Stimulated activated CD8-positive, alpha-beta memory T cell treated with anti-CD3 and anti-CD28 coated beads, Interleukin-15, amount 100 ng/mL, for 48 hours (primary cell): ENCODE data around the gene ZNF511.

ENCODE experiments used
- DNase-seq, 2 donors: peaks; one replicate each; pipeline ENCODE4 v3.0.0-alpha.2; 2020; ENCODE audit warnings: low read depth in 2 of 2

The ZNF511 gene

GRCh38 chr10:133353988-133354605 lies 45.4 kb downstream of the ZNF511 start:
- DNase-seq: no peak

- DNase-seq: no peak
These were observed 46.0 kb downstream of the ZNF511 start for GRCh38 chr10:133354672-133355240.

- DNase-seq: no peak
These were observed 46.6 kb downstream of the ZNF511 start for GRCh38 chr10:133355266-133355665.

- no peak for DNase-seq
These were observed 47.3 kb downstream of the ZNF511 start for GRCh38 chr10:133355991-133356390.

GRCh38 chr10:133356549-133357284 lies 48.0 kb downstream of the ZNF511 start:
- DNase-seq: no peak

DNA sequence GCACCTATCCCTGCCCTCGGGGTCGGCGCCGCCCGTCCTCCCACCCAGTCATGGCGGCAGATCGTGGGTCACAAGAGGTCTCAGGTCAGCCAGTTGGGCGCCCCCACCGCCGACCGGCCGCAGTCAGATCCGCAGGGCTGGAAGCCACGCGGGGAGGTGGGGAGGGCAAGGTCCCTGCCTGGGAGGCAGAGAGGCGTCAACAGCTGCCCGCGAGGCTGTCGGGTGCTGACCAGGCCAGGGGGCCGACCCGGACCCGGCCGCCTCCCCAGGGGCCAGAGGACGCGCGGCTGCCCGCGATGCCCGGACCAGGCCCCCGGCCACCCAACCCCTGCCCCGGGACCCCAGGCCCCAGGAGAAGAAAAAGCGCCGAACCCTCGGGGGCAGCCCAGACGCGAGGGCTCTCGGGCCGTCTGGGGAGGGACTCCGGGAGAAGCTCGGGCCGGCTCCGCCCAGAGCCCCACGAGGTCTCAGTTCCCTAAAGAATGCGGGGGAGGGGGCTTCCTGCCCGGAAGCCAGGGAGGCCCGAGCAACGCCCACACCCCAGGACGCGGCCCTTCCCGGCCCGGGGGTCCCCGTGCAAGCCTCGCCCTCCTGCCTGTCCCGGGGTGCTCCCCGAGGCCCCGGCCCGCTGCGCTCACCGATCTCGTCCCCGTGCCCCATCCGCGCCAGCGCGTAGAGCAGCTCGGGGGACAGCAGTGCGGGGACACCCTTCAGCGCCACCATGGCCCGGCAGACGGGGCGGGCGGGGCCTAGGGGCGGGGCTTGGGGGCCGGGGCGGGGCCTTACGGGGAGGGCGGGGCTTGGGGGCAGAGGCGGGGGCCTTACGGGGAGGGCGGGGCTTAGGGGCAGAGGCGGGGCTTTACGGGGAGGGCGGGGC lies 48.8 kb downstream of the ZNF511 start, which contains the start of gene FUOM:
Gene FUOM (minus strand): TSS at position 735 of the 877 bp plus-strand sequence. CDS start 12 bp downstream, at position 723.
- peak; percentile 65 to 70 for DNase-seq

GRCh38 chr10:133358162-133358924 lies 49.6 kb downstream of the ZNF511 start:
- no peak for DNase-seq

DNA sequence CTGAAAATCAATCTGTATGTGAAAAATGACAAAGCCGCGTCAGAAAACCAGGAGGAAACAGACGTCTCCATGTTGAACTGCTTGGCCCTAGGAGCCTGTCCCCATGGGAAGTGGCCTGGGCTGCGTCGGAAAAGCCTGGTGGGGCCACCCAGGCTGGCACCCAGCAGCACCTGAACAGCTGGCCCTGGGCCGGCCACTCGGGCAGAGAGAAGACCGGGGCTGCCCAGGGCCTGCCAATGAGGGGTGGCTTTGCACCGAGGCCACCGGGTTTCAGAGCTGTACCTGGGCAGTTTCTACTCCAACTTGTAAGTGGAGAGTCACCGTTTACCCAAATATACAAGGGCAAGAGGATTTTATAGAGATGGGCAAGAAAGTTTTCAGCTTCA lies 50.2 kb downstream of the ZNF511 start:
- no peak for DNase-seq

- no peak for DNase-seq
These were observed 50.8 kb downstream of the ZNF511 start for GRCh38 chr10:133359554-133359971.

DNA sequence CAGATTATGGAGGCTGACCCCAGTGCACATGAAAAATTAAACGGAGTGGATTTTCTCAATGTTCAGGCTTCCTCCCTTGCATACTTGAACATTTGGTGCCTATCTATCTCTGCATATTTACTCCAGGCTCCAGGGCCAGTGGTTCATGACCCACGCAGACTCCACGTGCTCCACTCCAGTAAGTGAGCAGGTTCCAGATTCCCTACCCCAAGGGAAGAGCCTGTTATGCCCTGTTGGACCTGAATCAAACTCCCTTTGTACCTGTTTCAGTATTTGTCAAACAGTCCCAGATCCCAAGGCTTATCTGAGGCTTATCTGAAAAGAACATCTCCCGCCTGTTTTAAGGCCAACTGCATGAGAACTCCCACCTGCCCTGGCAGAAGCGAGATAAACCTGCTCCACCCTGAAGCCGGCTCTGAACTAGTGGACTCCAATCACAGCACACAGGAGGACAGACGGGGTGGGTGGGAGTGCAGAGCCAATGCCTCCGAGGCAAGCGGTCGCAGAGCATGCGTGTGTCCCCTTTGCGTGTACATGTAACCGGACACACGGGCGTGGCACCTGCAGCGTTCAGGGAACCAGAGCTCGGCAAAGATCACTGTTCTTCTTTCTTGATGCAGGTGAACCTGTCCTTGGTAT lies 51.4 kb downstream of the ZNF511 start:
- no peak for DNase-seq

- DNase-seq: no peak
These were observed 52.5 kb downstream of the ZNF511 start for GRCh38 chr10:133361227-133361626.

DNA sequence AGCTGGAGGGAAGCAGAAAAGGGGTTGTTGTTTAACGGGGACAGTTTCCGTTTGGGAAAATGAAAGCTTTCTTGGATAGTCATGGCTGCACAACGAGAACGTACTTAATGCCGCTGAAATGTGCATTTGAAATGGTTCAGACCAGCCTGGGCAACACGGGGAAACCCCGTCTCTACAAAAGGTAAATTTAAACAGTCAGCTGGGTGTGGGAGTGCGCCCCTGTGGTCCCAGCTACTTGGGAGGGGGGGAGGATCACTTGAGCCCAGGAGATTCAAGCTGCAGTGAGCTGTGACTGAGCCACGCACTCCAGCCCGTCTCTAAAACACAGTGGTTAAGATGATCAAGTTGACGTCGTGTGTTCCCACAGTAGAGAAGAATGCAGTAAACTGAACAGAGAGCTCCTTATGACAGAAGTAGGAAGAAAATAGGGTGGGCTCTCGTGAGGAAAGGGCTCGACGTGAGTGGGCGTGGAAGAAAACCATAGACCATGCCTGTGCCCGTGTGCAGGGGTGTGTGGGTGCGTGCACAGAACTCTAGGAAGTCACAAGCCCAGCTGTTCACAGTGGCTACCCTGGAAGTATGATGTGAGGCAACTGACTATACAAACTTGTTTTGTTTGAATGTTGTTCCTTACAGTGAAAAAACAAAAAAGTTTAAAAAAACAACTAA lies 53.2 kb downstream of the ZNF511 start:
- DNase-seq: no peak
